Heart left ventricle (tissue), 13 donors: Measurements from ENCODE around the gene MAN1C1.

Experiments
- CTCF ChIP-seq, 12 donors: fragments of 200-600 bp; sonication (generic) in 4 of 12; IDR thresholded peaks; one replicate each; pipeline versions ENCODE4 v1.5.0 to v1.8.0; 2018 to 2022; ENCODE audit warnings: antibody characterized with exemption in 12 of 12, mild to moderate bottlenecking in 5 of 12
- POLR2A ChIP-seq, 2 donors: fragments of 450-650 bp; IDR thresholded peaks; one replicate each; pipeline ENCODE4 v1.6.1; 2017; ENCODE audit warnings: antibody characterized with exemption in 2 of 2, mild to moderate bottlenecking in 2 of 2, moderate library complexity in 2 of 2
- donor health status: ischemic (EF 13 %, LVEDD 7.1; RV severe dilation, severe dysfunction).
- donor health status: DM: no; HTN: yes; CAD: no.
- donor health status: DM: no; HTN: no; CAD: no.
- donor health status: ischemic (EF 25% LVEDD 6.9; RV normal size, moderate dysfunction).
- donor health status: ischemic (EF 25% LVEDD 5.7; RV mildly dilated, moderate dysfunction).
- donor health status: ischemic (EF 35%, LVEDD 5.7; RV mildly dilated, moderate dysfunction).
- donor health status: nonischemic (EF 11% LVEDD 7.7; RV severe dilation, severe dysfunction).
- donor health status: DM: yes; HTN: yes; CAD: no.
- donor health status: PGD.
- donor health status: ischemic (EF 29% LVEDD 5.4; RV normal size, mild dysfunction).
- donor health status: nonischemic (EF 23%, LVEDD 6.1; RV moderate dilation, normal function).

GRCh38 chr1:25817840-25818501, 201.4 kb downstream of the MAN1C1 start:
- TF ChIP-seq CTCF (IDR thresholded peaks at IDR 0.05) (peak in 3 of 12 donors; percentile 10 to 25 (median 17)), POLR2A (IDR thresholded peaks at IDR 0.05) (no peak)
